A673 (cell line): ENCODE data around the gene NRXN2. TPM values are rescaled to one million over a fixed set of nuclear protein-coding genes. Genes with fewer than 3 reads are reported as not detected.

Experiments
- BruUV-seq: library from RNA; stranded (reverse); fragments of 400-500 nt; replicated peaks from 2 replicates; lab custom pipeline; 2021; lab: Mats Ljungman, UMichigan
- CTCF ChIA-PET: fragments of 300-600 bp; sonication (Branson Sonifier 250); formaldehyde crosslinking; loops from one replicate; lab custom pipeline; 2022; ENCODE audit warnings: antibody characterized with exemption; lab: Charles Lee
- POLR2A ChIA-PET: fragments of 300-600 bp; sonication (Branson Sonifier 250); formaldehyde crosslinking; loops from one replicate; lab custom pipeline; 2022; ENCODE audit warnings: antibody characterized with exemption; ENCODE audit not compliant: low non-redundant PET; lab: Charles Lee
- DNase-seq: peaks from one replicate; pipeline ENCODE4 v3.0.0-alpha.2; 2015; ENCODE audit warnings: low spot score
- H3K27ac ChIP-seq: fragments of 200-600 bp; sonication (generic); 2 replicates; pipeline ENCODE4 v1.5.1; 2016; ENCODE audit warnings: mixed run types, low read depth, mild to moderate bottlenecking, mixed read lengths, antibody characterized with exemption, low read length; ENCODE audit not compliant: poor library complexity, severe bottlenecking
- H3K27me3 ChIP-seq: fragments of 200-600 bp; sonication (generic); replicated peaks from 2 replicates; pipeline ENCODE4 v1.6.1; 2017; ENCODE audit warnings: mixed run types, low read depth, mild to moderate bottlenecking, mixed read lengths, antibody characterized with exemption, low read length; ENCODE audit not compliant: insufficient read depth, poor library complexity
- H3K36me3 ChIP-seq: fragments of 200-600 bp; sonication (generic); 2 replicates; pipeline ENCODE4 v1.6.1; 2016; ENCODE audit warnings: mixed run types, mild to moderate bottlenecking, mixed read lengths, antibody characterized with exemption, low read length; ENCODE audit not compliant: insufficient read depth, poor library complexity, severe bottlenecking
- H3K4me1 ChIP-seq: fragments of 200-600 bp; sonication (generic); 2 replicates; pipeline ENCODE4 v1.6.1; 2017; ENCODE audit warnings: mixed run types, mild to moderate bottlenecking, mixed read lengths, antibody characterized with exemption, low read length; ENCODE audit not compliant: insufficient read depth, poor library complexity, severe bottlenecking
- H3K4me3 ChIP-seq: fragments of 200-600 bp; sonication (generic); 2 replicates; pipeline ENCODE4 v1.5.1; 2016; ENCODE audit warnings: low read depth, mixed run types, mild to moderate bottlenecking, mixed read lengths, low read length; ENCODE audit not compliant: poor library complexity, severe bottlenecking
- H3K9me3 ChIP-seq: fragments of 200-600 bp; sonication (generic); 2 replicates; pipeline ENCODE4 v1.6.1; 2016; ENCODE audit warnings: mixed run types, low read depth, mild to moderate bottlenecking, mixed read lengths, antibody characterized with exemption, low read length; ENCODE audit not compliant: poor library complexity, severe bottlenecking
- EZH2 ChIP-seq: fragments of 200-600 bp; sonication (generic); IDR thresholded peaks from 2 replicates; pipeline ENCODE4 v1.6.1; 2017; ENCODE audit warnings: borderline replicate concordance, low read depth, mild to moderate bottlenecking, mixed read lengths, antibody characterized with exemption, low read length; ENCODE audit not compliant: poor library complexity, severe bottlenecking
- intact Hi-C: fragments of 100-400 bp; cut with micrococcal nuclease; formaldehyde crosslinking; loops from one replicate; pipeline ENCODE4 v1.10.0; 2022; ENCODE audit not compliant: unreplicated experiment
- total RNA-seq: library from RNA; stranded (reverse); gene quantifications from 2 replicates; pipeline ENCODE4 v1.2.3, GENCODE V29; 2021
- TF ChIP-seq, protein P1 (sequence below): fragments of 300-800, 200-600 bp; sonication (generic); conservative IDR thresholded peaks from 2 replicates; pipeline ENCODE4 v1.5.1; 2017; ENCODE audit warnings: low read depth, mild to moderate bottlenecking, antibody characterized with exemption, low read length, moderate library complexity, mixed read lengths

Gene NRXN2
- total RNA-seq, 1 experiment from 2014 or later = 5.0 TPM

DNA sequence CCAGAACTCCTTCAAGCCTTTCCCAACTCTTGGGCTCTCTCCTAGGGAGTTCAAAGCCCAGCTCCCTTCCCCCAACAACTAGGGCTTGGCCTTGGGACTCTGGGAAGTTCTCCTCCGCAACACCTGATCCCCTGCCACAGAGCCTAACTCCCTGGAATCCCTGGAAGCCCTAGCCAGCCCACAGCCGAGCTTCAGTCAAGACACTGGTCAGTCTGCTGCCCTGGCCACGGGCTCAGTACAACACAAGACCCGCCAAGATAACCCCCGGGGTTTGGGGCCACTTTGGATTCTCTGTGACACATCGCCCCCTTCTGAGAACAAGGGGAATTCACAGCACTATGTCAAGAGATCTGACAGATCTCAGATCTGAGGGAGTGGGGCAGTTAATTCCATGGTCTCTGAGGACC, 73.7 kb downstream of the NRXN2 start:
- intact Hi-C loops = loop anchor here (1.0 kb wide), 1 partner anchor 96 kb away; no protein-coding TSS in a partner anchor
- ChIA-PET POLR2A (no interaction called here), CTCF (interaction anchor here (0.5 to 4.7 kb wide), 4 partner anchors 39 to 795 kb away, joined by 3 to 33 read pairs (median 4); no protein-coding TSS in a partner anchor)
- no peak for TF ChIP-seq EZH2
- TF ChIP-seq, protein P1, sequence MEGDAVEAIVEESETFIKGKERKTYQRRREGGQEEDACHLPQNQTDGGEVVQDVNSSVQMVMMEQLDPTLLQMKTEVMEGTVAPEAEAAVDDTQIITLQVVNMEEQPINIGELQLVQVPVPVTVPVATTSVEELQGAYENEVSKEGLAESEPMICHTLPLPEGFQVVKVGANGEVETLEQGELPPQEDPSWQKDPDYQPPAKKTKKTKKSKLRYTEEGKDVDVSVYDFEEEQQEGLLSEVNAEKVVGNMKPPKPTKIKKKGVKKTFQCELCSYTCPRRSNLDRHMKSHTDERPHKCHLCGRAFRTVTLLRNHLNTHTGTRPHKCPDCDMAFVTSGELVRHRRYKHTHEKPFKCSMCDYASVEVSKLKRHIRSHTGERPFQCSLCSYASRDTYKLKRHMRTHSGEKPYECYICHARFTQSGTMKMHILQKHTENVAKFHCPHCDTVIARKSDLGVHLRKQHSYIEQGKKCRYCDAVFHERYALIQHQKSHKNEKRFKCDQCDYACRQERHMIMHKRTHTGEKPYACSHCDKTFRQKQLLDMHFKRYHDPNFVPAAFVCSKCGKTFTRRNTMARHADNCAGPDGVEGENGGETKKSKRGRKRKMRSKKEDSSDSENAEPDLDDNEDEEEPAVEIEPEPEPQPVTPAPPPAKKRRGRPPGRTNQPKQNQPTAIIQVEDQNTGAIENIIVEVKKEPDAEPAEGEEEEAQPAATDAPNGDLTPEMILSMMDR = peak; percentile 72
- Histone ChIP-seq H3K27me3 (peaks cover 13% of the 10 kb centered on the region), H3K9me3 (no peaks in the 10 kb centered on the region), H3K36me3 (no peaks in the 10 kb centered on the region), H3K4me3 (no peak overlapping the region), H3K27ac (no peak overlapping the region), H3K4me1 (peaks cover 2% of the 10 kb centered on the region)
- DNase-seq = peak; percentile 50
- no TSS peak for BruUV-seq

DNA sequence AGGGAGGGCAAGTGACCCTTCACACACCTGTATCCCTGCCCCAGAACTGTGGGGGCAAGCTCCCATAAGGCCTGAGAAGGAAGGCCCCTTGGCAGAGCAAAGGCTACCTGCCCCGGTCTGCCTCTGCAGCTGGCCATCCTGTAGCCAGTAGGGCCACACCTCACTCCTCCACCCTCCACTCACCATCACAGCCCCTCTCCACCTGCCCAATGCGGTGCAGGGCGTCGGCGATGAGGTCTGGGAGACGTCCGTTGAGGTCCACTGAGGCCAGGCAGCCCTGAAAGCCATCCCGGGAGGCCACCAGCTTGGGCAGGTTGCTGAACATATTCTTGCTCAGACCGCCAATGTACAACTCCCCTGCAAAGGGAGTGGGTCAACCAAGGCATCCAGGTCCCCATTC, 74.4 kb downstream of the NRXN2 start:
- Histone ChIP-seq H3K4me3 (no peak overlapping the region), H3K9me3 (no peaks in the 10 kb centered on the region), H3K27ac (no peak overlapping the region), H3K4me1 (peaks cover 6% of the 10 kb centered on the region), H3K36me3 (no peaks in the 10 kb centered on the region), H3K27me3 (peaks cover 20% of the 10 kb centered on the region)
- ChIA-PET POLR2A (no interaction called here), CTCF (interaction anchor here (0.6 to 4.7 kb wide), 4 partner anchors 40 to 794 kb away, joined by 3 to 33 read pairs (median 4); no protein-coding TSS in a partner anchor)
- intact Hi-C loops = no loop called here
- TF ChIP-seq, protein P1 = no peak
- no peak for TF ChIP-seq EZH2
- DNase-seq = no peak
- BruUV-seq = no TSS peak

DNA sequence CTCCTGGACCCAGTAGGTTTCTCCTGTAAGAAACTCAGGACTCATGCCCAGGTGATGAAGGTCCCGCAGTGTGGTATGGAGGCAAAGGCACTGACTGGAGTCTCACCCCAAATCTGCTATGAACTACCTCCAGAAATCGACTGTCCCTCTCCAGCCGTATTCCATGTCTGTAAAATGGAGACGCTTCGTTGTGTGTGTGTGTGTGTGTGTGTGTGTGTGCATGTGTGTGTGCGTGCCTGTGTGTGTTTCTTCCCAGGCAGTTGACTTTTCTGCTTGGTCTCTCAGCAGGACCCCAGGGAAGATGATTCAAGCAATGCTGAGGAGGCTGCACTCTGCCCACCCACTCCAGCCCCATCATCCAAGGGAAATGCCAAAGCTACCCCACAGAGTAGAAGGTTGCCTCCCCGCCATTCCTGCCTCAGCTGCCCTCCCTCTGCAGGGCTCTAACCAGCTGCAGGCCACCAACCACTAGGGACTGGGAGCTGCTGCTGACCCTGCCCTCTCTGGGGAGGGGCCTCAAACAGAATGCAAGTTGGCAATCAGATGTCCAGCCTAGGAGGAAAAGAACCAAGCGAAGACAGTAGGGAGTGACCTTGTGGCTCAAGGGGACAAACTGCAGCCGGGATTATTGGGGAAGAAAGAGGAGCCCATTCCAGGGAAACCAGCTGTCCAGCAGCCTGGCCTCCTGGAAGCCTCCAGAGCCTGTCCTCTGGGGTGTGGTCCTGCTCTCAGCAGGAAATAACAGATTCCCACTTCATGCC, 75.8 kb downstream of the NRXN2 start:
- no peak overlapping the region for H3K27ac ChIP-seq
- H3K4me1 ChIP-seq = peaks cover 10% of the 10 kb centered on the region
- H3K4me3 ChIP-seq = no peak overlapping the region
- DNase-seq = no peak
- no peaks in the 10 kb centered on the region for H3K9me3 ChIP-seq
- CTCF ChIA-PET = interaction anchor here (1.7 kb wide), 1 partner anchor 42 kb away, joined by 4 read pairs; no protein-coding TSS in a partner anchor
- TF ChIP-seq EZH2 = no peak
- TF ChIP-seq, protein P1 = no peak
- intact Hi-C loops = no loop called here
- no peaks in the 10 kb centered on the region for H3K36me3 ChIP-seq
- H3K27me3 ChIP-seq = peaks cover 31% of the 10 kb centered on the region
- no TSS peak for BruUV-seq
- POLR2A ChIA-PET = no interaction called here
